ENCODE results near the gene NOVA2.

The NOVA2 gene

DNA sequence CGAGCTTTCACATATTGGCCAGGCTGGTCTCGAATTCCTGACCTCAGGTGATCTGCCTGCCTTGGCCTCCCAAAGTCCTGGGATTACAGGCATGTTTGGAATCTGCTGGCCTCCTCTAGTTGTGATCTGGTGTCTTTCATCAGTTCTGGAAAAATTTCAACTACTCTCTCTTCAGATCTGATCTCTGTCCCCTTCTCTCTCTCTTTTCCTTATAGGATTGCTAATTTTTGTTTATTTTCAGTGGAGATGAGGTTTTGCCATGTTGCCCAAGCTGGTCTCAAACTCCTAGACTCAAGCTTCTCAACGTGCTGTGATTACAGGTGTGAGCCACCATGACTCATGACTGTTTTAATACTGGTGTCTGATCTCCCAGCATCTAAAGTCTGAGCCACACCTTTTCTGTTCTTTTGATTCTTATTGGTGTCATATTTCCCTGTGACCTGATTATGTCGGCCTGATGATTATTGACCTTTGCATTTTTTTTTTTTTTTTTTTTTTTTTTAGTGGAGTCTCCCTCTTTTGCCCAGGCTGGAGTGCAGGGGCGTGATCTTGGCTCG lies 48.7 kb downstream of the NOVA2 start:
- no peak for DNase-seq (ENCODE audit: low read depth in 2 of 2)

- DNase-seq (ENCODE audit: low read depth in 2 of 2) = no peak
These were observed 51.4 kb downstream of the NOVA2 start for GRCh38 chr19:45922281-45922680.

- DNase-seq (ENCODE audit: low read depth in 2 of 2) = no peak
These were observed 53.2 kb downstream of the NOVA2 start for GRCh38 chr19:45920458-45920857.

DNA sequence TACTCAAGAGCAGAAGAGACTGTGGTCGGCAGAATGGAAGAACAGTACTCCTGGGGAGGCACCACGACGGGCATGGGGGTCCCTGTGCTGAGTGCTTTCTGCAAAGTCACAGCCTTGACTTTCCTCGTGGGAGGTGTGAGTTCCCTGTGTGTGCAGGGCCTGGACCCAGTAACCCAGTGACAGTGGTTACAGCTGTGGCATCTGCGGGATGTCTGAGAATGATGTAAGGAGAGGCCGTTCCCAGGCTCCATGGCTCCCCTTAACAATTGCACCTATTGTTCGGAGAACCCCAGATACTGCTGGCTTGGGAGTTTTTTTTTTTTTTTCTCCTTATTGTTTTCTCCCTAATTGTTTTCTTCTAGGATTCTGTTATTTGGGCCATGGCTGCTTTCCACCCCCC lies 54.0 kb downstream of the NOVA2 start:
- DNase-seq (ENCODE audit: low read depth in 2 of 2) = no peak

DNA sequence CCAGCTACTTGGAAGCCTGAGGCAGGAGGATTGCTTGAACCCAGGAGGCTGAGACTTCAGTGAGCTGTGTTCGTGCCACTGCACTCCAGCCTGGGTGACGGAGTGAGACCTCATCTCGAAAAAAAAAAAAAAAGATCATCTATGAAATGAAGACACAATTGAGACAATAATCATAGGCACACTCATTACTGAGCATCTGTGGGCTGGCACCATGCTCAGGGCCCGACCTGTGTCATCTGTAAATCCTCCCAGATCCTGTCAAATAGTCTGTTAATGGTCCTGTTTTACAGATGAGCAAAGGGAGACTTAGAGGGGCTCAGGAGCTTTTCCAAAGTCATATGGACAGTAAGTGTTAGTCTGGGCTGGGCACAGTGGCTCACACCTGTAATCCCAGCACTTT lies 54.9 kb downstream of the NOVA2 start:
- DNase-seq (ENCODE audit: low read depth in 2 of 2) = no peak

- no peak for DNase-seq (ENCODE audit: low read depth in 2 of 2)
These were observed 56.1 kb downstream of the NOVA2 start for GRCh38 chr19:45917421-45918091.

GRCh38 chr19:45913874-45914830 lies 59.5 kb downstream of the NOVA2 start, which contains the start of gene NANOS2:
NANOS2 (minus strand) TSS chr19:45914778; CDS start chr19:45914693, 85 bp downstream.
- DNase-seq (ENCODE audit: low read depth in 2 of 2) = no peak

- DNase-seq (ENCODE audit: low read depth in 2 of 2) = no peak
These were observed 62.4 kb downstream of the NOVA2 start for GRCh38 chr19:45911291-45911690.

GRCh38 chr19:45908956-45909355 lies 64.7 kb downstream of the NOVA2 start:
- no peak for DNase-seq (ENCODE audit: low read depth in 2 of 2)

DNA sequence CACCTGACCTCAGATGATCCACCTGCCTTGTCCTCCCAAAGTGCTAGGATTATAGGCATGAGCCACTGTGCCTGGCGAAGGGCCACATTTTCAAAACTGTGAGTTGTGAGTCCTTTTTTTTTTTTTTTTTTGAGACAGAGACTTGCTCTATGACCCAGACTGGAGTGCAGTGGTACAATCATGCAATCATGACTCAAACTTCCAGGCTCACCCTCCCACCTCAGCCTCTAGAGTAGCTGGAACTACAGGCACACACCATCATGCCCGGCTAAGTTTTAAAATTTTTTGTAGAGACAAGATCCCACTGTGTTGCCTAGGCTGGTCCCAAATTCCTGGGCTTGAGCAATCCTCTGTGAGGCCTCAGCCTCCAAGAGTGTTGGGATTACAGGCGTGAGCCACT lies 67.4 kb downstream of the NOVA2 start:
- no peak for DNase-seq (ENCODE audit: low read depth in 2 of 2)

DNA sequence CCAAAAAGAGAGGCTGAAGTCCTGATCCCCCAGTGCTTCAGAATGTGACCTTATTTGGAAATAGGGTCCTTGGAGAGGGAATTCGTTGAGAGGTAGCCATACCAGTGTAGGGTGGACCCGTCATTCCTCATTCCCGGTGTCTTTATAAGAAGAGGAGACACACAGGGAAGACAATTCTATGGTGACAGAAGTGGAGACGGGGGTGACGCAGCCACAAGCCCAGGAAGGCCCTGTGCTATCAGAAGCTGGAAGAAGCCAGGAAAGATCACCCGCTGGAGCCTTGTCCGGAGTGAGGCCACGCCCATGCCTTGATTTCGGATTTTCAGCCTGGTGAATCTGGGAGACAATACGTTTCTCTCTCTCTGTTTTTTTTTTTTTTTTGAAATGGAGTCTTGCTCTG lies 68.7 kb downstream of the NOVA2 start:
- DNase-seq (ENCODE audit: low read depth in 2 of 2) = no peak

DNA sequence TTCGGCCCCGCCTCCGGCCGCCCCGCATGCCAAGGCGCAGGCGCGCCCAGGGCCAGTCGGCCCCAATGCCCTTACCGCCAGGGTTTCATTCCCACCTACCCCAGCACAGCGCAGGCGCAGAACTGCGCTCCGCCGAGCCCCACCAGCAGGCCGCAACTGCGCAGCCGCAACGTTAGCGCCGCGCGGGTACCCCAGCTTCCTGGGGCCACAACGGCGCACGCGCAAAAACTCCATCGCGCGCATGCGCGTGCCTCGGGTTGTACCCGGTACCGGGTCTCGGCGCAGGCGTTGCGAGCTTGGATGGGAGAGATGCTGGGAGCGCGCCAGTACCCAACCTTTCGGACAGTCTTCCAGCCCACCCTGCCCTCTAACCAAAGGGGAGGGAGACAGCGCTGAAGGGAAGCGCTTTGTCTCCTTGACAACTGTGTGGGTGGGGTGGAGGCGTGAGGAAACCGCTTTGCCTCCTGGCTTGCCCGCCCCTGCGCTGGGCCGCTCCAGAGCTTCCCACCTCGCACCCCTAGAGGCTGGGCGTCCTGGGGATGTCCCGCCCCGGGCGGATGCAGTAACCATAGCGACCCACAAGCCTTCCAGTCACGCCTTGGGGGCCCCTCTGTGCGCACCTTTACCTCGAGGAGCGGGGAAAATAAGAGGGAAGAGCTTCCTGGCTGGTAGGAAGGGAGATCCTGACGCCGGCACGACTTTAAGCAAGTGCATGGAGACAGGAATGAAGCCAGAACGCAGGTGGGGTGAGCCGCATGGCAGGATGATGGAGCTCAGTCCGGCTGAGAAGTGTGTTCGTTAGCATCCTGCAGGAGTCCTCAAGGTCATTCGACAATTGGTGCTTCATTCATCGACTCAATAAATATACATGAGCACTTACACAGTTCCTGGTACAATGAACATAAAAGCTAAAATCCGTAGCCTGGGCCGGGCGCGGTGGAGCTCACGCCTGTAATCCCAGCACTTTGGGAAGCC lies 70.7 kb downstream of the NOVA2 start:
- DNase-seq (ENCODE audit: low read depth in 2 of 2) = peak; percentile 97 to 99

GRCh38 chr19:45901912-45902650 lies 71.6 kb downstream of the NOVA2 start, which contains the start of gene MYPOP:
MYPOP (minus strand) TSS chr19:45902613; CDS start chr19:45901773, 840 bp downstream.
- DNase-seq (ENCODE audit: low read depth in 2 of 2) = no peak

DNA sequence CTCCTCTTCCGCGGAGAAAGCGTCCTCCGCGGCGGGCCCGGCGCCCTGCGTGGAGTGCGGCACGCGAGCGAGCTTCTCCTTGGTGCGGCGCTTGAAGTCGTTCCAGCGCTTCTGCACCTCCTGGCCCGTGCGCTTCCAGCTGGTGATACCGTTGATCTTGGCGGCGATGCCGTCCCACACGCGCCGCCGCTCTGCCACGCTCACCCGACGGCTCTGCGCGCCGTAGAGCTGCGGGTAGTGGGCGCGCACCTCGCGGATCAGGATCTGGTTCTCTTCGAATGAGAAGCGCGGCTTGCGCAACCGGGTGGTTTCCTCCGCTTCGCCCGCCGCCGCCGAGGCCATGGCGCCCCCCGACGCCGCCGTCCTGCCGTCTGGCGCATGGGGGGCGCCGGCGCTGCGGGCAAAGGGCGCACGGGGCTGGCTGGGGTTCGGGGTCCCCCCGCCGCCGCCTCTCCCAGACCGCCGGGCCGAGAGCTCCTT lies 72.2 kb downstream of the NOVA2 start:
- DNase-seq (ENCODE audit: low read depth in 2 of 2) = no peak

- no peak for DNase-seq (ENCODE audit: low read depth in 2 of 2)
These were observed 72.8 kb downstream of the NOVA2 start for GRCh38 chr19:45900738-45901431.

DNA sequence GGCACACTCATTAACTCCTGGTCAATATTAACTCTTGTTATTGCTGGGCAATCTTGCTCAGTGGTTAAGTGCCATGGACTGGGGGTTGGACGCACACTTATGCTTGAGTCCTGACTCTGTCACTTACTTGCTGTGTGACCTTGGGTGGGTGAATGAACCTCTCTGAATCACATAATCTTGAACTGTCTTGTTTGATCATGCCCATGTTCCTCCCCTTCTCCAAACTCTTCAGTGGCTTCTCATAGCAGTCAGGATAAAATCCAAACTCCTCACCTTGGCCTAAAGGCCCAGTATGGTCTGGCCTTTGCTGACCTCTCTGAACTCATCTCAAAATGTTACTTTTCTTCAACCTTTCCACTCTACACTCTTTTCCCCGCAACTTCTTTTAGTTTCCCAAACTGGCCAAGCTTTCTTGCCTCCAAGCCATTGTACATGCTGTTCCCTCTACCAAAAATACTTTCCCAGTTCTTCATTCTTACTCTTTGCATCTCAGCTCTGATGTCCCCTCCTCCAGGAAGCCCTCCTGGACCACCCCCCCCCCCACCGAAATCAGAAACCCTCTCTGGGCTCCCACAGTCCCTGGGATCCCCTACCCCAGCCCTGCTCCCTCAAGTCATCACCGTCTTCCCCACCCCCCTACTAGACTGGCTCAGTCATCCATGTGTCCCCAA lies 73.6 kb downstream of the NOVA2 start:
- no peak for DNase-seq (ENCODE audit: low read depth in 2 of 2)

DNA sequence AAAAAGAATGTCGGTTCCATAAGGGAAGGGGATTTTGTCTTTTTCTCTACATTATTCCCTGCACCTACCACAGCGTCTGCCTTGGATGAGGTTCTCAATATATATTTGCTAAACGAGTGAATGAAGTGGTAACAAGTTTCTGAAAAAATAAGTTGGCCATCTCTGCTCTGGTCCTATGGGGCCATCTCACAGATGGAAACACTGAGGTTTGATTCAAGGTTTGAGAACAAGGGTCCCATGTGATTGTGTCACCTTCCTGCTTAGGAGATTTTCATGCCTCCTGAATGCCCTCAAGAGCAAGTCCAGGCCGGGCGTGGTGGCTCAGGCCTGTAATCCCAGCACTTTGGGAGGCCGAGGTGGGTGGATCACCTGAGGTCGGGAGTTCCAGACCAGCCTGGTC lies 74.4 kb downstream of the NOVA2 start:
- DNase-seq (ENCODE audit: low read depth in 2 of 2) = no peak

GRCh38 chr19:45897261-45897812 lies 76.3 kb downstream of the NOVA2 start:
- DNase-seq (ENCODE audit: low read depth in 2 of 2) = no peak

Data from stimulated activated CD8-positive, alpha-beta memory T cell treated with anti-CD3 and anti-CD28 coated beads, Interleukin-15, amount 100 ng/mL, for 4 hours (primary cell).